ENCODE data around the gene KLHDC7A. TPM values are rescaled to one million over a fixed set of nuclear protein-coding genes. Genes with fewer than 3 reads are reported as not detected.

KLHDC7A gene
- polyA plus RNA-seq, 4 donors: 0.23 to 12.7 (median 12.0) TPM

Other genes with a start within 250 kb of the KLHDC7A start
- gene PAX7, start 149.9 kb downstream of the KLHDC7A start, polyA plus RNA-seq (ENCODE audit: insufficient read length in 4 of 4): not detected